Non-pigmented ciliary epithelial cell (primary cell): ENCODE data around the gene MROH2A.

Experiments
- DNase-seq: peaks from one replicate; pipeline ENCODE4 v3.0.0-alpha.2; 2010; ENCODE audit warnings: low read depth

MROH2A gene

GRCh38 chr2:233766416-233766815, 11.7 kb upstream of the MROH2A start:
- DNase-seq = no peak

GRCh38 chr2:233768076-233768475, 10.1 kb upstream of the MROH2A start:
- no peak for DNase-seq

GRCh38 chr2:233769260-233769659, 8.9 kb upstream of the MROH2A start:
- no peak for DNase-seq

- DNase-seq = no peak
Observed at GRCh38 chr2:233772153-233772552, 6.0 kb upstream of the MROH2A start.

GRCh38 chr2:233772583-233772982, 5.5 kb upstream of the MROH2A start:
- no peak for DNase-seq

GRCh38 chr2:233773854-233774253, 4.3 kb upstream of the MROH2A start:
- DNase-seq = no peak

GRCh38 chr2:233775414-233775813, 2.7 kb upstream of the MROH2A start:
- DNase-seq = no peak

GRCh38 chr2:233779722-233780121, 1.6 kb downstream of the MROH2A start:
- no peak for DNase-seq

- DNase-seq = no peak
Observed at GRCh38 chr2:233780771-233781170, 2.6 kb downstream of the MROH2A start.

GRCh38 chr2:233789554-233789953, 11.4 kb downstream of the MROH2A start:
- no peak for DNase-seq

- no peak for DNase-seq
Observed at GRCh38 chr2:233791151-233791882, 13.2 kb downstream of the MROH2A start.

- no peak for DNase-seq
Observed at GRCh38 chr2:233791883-233792329, 13.8 kb downstream of the MROH2A start.

GRCh38 chr2:233792720-233793119, 14.6 kb downstream of the MROH2A start:
- no peak for DNase-seq

GRCh38 chr2:233793465-233794127, 15.5 kb downstream of the MROH2A start:
- DNase-seq = no peak

- no peak for DNase-seq
Observed at GRCh38 chr2:233794128-233794658, 16.1 kb downstream of the MROH2A start.

GRCh38 chr2:233795735-233796171, 17.6 kb downstream of the MROH2A start:
- no peak for DNase-seq

- DNase-seq = no peak
Observed at GRCh38 chr2:233796254-233796653, 18.1 kb downstream of the MROH2A start.

- no peak for DNase-seq
Observed at GRCh38 chr2:233798335-233799086, 20.4 kb downstream of the MROH2A start.

GRCh38 chr2:233799087-233799665, 21.0 kb downstream of the MROH2A start:
- DNase-seq = no peak

- DNase-seq = no peak
Observed at GRCh38 chr2:233799716-233800115, 21.6 kb downstream of the MROH2A start.

- no peak for DNase-seq
Observed at GRCh38 chr2:233800208-233800607, 22.1 kb downstream of the MROH2A start.
